ENCODE data around the gene RASAL2.
"Not testable (repeated sequence)": the region's sequence is repeated elsewhere in the genome, so short reads cannot be mapped to it uniquely, and the experiment has no call there.

The RASAL2 gene

DNA sequence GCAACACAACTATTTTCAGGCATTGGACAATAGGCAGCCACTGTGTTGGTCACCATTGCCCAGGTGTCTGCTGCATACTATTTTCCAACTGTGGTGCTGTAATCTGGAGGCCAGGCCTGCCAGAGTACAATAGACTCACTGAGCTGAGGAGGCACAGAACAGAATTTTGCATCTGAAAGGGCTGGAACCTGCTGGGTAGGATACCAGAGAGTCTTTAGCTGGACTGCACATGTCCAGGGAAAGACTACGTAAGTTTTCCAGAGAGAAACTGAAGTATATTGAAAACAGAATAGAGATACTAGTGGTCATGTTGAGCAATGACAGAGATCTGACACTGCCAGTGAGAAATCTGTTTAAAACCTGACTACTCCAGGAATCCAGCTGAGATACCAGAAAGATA, 200.8 kb downstream of the RASAL2 start:
- peaks cover 2% of the 10 kb centered on the region for H3K4me1 ChIP-seq (ENCODE audit: control insufficient read depth, insufficient read depth, low read length)
- no peak overlapping the region for H3K27ac ChIP-seq (ENCODE audit: low read depth, low read length)
- H3K9ac ChIP-seq (ENCODE audit: low read length) = no peak overlapping the region
- H3K36me3 ChIP-seq (ENCODE audit: control insufficient read depth, insufficient read depth, low read length) = no peaks in the 10 kb centered on the region
- H3K4me3 ChIP-seq (ENCODE audit: low read length) = no peak overlapping the region
- no peaks in the 10 kb centered on the region for H3K27me3 ChIP-seq (ENCODE audit: control insufficient read depth, insufficient read depth, low read length)

DNA sequence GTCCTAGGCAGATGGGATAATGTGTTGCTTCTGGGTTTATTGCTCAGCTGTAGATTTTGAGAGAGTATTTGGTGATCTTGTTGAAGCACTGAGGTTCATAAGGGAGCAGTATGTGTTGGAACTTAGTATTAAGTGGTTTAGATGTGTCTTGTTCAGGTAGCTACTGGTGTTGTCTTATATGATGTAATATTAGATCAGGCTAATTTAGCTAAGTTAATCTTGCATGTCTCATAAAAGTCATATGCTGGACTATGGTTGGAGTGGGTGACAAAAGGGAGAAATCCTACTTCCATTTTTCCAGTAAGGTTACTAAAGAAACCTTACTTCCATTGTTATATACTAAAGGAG, 206.4 kb downstream of the RASAL2 start:
- Histone ChIP-seq H3K4me1 (ENCODE audit: control insufficient read depth, insufficient read depth, low read length) (peaks cover 5% of the 10 kb centered on the region), H3K9ac (ENCODE audit: low read length) (no peak overlapping the region), H3K36me3 (ENCODE audit: control insufficient read depth, insufficient read depth, low read length) (no peaks in the 10 kb centered on the region), H3K4me3 (ENCODE audit: low read length) (no peak overlapping the region), H3K27ac (ENCODE audit: low read depth, low read length) (no peak overlapping the region), H3K27me3 (ENCODE audit: control insufficient read depth, insufficient read depth, low read length) (no peaks in the 10 kb centered on the region)

DNA sequence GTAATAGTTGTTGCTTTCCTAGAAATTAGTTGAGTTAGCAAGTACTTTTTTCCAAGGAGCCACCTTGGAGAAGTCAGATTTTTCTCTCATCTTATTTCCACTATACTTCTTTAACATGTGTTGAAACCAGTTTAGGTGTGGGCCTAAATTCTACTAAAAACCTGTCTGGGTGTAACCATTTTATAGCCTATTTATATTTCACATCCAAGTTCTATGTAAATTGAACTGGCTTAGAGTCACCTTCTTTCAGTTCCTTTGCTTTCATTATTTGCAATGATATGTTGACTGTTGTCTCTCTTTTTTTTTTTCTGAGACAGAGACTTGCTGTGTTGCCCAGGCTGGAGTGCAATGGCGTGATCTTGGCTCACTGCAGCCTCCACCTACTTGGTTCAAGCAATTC, 207.2 kb downstream of the RASAL2 start:
- H3K4me1 ChIP-seq (ENCODE audit: control insufficient read depth, insufficient read depth, low read length) = peaks cover 5% of the 10 kb centered on the region
- no peak overlapping the region for H3K27ac ChIP-seq (ENCODE audit: low read depth, low read length)
- H3K27me3 ChIP-seq (ENCODE audit: control insufficient read depth, insufficient read depth, low read length) = no peaks in the 10 kb centered on the region
- H3K36me3 ChIP-seq (ENCODE audit: control insufficient read depth, insufficient read depth, low read length) = no peaks in the 10 kb centered on the region
- no peak overlapping the region for H3K9ac ChIP-seq (ENCODE audit: low read length)
- no peak overlapping the region for H3K4me3 ChIP-seq (ENCODE audit: low read length)

DNA sequence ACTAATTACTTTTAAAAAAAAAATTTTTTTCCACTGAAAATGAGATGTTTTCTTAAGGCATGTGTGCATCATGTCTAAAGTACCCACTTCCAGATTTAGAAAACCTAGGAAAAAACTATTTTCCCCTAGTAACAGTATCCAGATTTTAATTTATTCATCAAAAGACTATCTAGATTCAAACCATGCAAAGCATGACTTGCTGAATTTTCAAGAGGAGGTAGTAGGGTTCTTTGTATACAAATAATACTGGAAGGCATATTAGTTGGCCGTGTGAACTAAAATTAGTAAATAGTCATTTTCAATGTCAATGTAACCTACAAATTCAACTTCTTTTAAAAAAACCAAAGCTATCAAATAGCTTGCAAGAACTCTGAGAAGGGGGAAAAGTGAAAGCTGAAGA, 213.4 kb downstream of the RASAL2 start:
- Histone ChIP-seq H3K27ac (ENCODE audit: low read depth, low read length) (no peak overlapping the region), H3K9ac (ENCODE audit: low read length) (no peak overlapping the region), H3K4me1 (ENCODE audit: control insufficient read depth, insufficient read depth, low read length) (peaks cover 9% of the 10 kb centered on the region)

DNA sequence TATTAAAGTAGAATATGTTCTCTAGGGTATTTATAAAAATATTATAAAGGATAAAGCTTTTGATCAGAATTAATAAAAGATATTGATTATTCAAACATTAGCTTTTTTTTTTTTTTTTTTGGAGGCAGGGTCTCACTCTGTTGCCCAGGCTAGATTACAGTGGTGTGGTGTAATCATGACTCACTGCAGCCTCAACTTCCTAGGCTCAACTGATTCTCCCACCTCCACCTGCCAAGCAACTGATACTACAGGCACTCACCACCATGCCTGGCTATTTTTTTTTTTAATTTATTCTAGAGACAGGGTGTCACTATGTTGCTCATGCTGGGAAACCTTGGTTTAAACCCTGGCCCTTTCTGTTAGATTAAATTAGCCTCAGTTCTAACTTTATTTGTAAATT, 214.5 kb downstream of the RASAL2 start:
- peaks cover 9% of the 10 kb centered on the region for H3K4me1 ChIP-seq (ENCODE audit: control insufficient read depth, insufficient read depth, low read length)
- no peaks in the 10 kb centered on the region for H3K27me3 ChIP-seq (ENCODE audit: control insufficient read depth, insufficient read depth, low read length)
- H3K9ac ChIP-seq (ENCODE audit: low read length) = no peak overlapping the region
- H3K36me3 ChIP-seq (ENCODE audit: control insufficient read depth, insufficient read depth, low read length) = no peaks in the 10 kb centered on the region
- H3K4me3 ChIP-seq (ENCODE audit: low read length) = no peak overlapping the region
- no peak overlapping the region for H3K27ac ChIP-seq (ENCODE audit: low read depth, low read length)

More for the DNA sequence above, 213.4 kb downstream of the RASAL2 start:
- no peaks in the 10 kb centered on the region for H3K27me3 ChIP-seq (ENCODE audit: control insufficient read depth, insufficient read depth, low read length)
- no peak overlapping the region for H3K4me3 ChIP-seq (ENCODE audit: low read length)
- no peaks in the 10 kb centered on the region for H3K36me3 ChIP-seq (ENCODE audit: control insufficient read depth, insufficient read depth, low read length)

DNA sequence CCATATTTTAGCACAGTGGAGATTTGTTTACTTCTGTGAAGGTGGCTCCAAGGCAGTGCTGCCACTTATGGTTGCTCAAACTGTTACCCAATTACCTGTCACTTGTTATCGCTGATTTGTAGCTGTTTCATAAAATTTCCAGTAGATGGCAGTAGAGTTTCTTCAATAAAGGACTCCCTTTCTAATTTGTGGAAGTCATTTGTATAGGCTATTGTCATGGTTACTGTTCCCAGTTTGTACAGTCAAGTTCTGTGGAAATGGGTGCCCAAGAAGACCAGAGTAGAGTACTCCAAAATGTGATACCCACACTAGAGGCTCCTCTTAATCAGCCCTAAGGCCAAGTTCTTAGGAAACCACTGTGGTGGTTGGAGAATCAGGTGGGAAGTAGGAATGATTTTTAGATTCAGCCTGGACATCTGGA, 216.8 kb downstream of the RASAL2 start:
- Histone ChIP-seq H3K27me3 (ENCODE audit: control insufficient read depth, insufficient read depth, low read length) (no peaks in the 10 kb centered on the region), H3K27ac (ENCODE audit: low read depth, low read length) (no peak overlapping the region), H3K4me1 (ENCODE audit: control insufficient read depth, insufficient read depth, low read length) (peaks cover 9% of the 10 kb centered on the region), H3K4me3 (ENCODE audit: low read length) (peak overlapping the region; percentile 15), H3K36me3 (ENCODE audit: control insufficient read depth, insufficient read depth, low read length) (no peaks in the 10 kb centered on the region), H3K9ac (ENCODE audit: low read length) (no peak overlapping the region)

DNA sequence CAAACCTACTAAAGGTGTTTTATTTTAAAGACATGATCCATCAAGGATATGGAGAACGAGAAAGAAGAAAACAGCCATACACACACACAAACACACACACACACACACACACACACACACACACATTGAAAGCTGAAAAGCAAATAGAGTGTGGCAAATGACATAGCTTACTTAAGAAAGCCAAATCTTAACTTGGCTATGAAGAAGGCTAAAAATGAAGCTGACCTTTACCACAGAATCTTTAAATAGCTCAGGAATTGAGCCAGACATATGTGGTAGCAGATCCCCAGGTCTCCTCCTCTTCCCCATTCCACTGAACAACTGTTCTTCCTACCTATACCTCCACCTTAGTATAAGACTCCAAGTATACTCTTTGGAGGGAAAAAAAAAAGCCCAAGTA, 217.3 kb downstream of the RASAL2 start:
- H3K36me3 ChIP-seq (ENCODE audit: control insufficient read depth, insufficient read depth, low read length) = no peaks in the 10 kb centered on the region
- H3K27me3 ChIP-seq (ENCODE audit: control insufficient read depth, insufficient read depth, low read length) = no peaks in the 10 kb centered on the region
- H3K9ac ChIP-seq (ENCODE audit: low read length) = no peak overlapping the region
- H3K4me3 ChIP-seq (ENCODE audit: low read length) = no peak overlapping the region
- H3K4me1 ChIP-seq (ENCODE audit: control insufficient read depth, insufficient read depth, low read length) = peaks cover 9% of the 10 kb centered on the region
- no peak overlapping the region for H3K27ac ChIP-seq (ENCODE audit: low read depth, low read length)

DNA sequence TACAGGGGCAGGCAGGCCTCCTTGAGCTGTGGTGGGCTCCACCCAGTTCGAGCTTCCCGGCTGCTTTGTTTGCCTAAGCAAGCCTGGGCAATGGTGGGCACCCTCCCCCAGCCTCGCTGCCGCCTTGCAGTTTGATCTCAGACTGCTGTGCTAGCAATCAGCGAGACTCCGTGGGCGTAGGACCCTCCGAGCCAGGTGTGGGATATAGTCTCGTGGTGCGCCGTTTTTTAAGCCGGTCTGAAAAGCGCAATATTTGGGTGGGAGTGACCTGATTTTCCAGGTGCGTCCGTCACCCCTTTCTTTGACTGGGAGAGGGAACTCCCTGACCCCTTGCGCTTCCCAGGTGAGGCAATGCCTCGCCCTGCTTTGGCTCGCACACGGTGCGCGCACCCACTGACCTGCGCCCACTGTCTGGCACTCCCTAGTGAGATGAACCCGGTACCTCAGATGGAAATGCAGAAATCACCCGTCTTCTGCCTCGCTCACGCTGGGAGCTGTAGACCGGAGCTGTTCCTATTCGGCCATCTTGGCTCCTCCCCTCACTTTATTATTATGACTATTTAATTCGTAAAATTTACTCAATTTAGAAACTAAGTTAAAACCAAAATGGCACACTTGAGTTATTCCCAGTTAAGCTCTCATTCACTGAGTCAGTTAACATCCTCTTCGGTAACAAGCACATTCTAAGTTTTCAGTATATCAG, 226.5 kb downstream of the RASAL2 start:
- not testable (repeated sequence) for H3K27me3 ChIP-seq (ENCODE audit: control insufficient read depth, insufficient read depth, low read length); H3K9ac ChIP-seq (ENCODE audit: low read length); H3K36me3 ChIP-seq (ENCODE audit: control insufficient read depth, insufficient read depth, low read length); H3K4me1 ChIP-seq (ENCODE audit: control insufficient read depth, insufficient read depth, low read length); H3K4me3 ChIP-seq (ENCODE audit: low read length); H3K27ac ChIP-seq (ENCODE audit: low read depth, low read length)

DNA sequence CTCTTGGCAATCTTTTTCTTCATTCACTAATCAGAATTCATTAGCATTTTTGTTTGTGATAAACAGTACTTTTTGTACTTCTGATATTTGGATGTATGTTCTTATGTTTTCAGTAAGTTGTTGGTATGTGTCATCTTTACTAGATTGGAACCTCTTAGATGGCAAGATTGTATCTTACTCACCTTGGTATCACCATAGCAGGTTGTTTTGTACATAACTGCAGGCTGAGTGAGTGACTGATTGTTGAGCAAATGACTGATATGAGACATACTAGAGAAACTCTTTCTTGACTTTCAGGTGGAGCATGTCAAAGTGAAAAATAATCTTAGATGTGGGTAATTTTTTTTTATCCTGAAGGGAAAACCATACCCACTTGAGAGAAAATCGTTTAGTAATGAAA, 229.2 kb downstream of the RASAL2 start:
- Histone ChIP-seq H3K27me3 (ENCODE audit: control insufficient read depth, insufficient read depth, low read length) (no peaks in the 10 kb centered on the region), H3K36me3 (ENCODE audit: control insufficient read depth, insufficient read depth, low read length) (no peaks in the 10 kb centered on the region), H3K9ac (ENCODE audit: low read length) (no peak overlapping the region), H3K27ac (ENCODE audit: low read depth, low read length) (no peak overlapping the region), H3K4me3 (ENCODE audit: low read length) (no peak overlapping the region), H3K4me1 (ENCODE audit: control insufficient read depth, insufficient read depth, low read length) (no peaks in the 10 kb centered on the region)

DNA sequence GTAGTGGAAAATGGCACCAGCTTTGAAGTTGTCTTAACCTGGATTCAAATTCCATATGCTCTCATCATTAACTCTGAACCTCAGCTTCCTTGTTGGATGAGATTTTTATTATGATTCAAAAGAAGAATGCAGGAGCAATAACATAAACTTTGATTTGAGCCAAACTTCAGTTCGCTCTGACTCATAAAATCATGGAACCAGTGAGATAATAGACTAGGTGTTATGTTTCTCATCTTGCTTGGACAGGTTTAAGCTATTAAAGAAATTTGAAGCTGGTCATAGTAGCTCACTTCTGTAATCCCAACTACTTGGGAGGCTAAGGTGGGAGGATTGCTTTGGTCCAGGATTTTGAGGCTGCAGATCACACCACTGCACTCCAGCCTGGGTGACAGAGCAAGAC, 230.1 kb downstream of the RASAL2 start:
- H3K27ac ChIP-seq (ENCODE audit: low read depth, low read length) = no peak overlapping the region
- no peaks in the 10 kb centered on the region for H3K27me3 ChIP-seq (ENCODE audit: control insufficient read depth, insufficient read depth, low read length)
- H3K9ac ChIP-seq (ENCODE audit: low read length) = no peak overlapping the region
- no peaks in the 10 kb centered on the region for H3K4me1 ChIP-seq (ENCODE audit: control insufficient read depth, insufficient read depth, low read length)
- H3K4me3 ChIP-seq (ENCODE audit: low read length) = no peak overlapping the region
- H3K36me3 ChIP-seq (ENCODE audit: control insufficient read depth, insufficient read depth, low read length) = no peaks in the 10 kb centered on the region

DNA sequence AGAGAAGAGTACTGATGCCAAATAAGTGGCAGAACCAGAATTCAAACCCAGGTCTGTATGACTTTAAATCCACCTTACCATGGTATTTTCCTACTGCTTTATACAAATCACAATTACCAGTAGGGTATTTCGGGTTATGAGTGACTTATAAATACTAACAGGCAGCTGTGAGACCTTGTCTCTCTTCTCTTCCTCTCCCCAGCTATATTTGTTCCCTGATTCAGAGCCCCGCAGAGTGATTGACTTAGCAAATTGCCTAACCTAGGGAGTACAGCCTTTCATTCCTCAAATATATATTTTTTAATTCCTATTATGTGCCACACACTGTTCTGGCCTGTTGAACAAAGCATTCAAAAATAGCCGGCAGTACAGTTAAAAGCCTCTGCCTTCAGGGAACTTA, 234.8 kb downstream of the RASAL2 start:
- Histone ChIP-seq H3K36me3 (ENCODE audit: control insufficient read depth, insufficient read depth, low read length) (no peaks in the 10 kb centered on the region), H3K27me3 (ENCODE audit: control insufficient read depth, insufficient read depth, low read length) (no peaks in the 10 kb centered on the region), H3K9ac (ENCODE audit: low read length) (no peak overlapping the region), H3K4me3 (ENCODE audit: low read length) (no peak overlapping the region), H3K27ac (ENCODE audit: low read depth, low read length) (no peak overlapping the region), H3K4me1 (ENCODE audit: control insufficient read depth, insufficient read depth, low read length) (no peaks in the 10 kb centered on the region)

DNA sequence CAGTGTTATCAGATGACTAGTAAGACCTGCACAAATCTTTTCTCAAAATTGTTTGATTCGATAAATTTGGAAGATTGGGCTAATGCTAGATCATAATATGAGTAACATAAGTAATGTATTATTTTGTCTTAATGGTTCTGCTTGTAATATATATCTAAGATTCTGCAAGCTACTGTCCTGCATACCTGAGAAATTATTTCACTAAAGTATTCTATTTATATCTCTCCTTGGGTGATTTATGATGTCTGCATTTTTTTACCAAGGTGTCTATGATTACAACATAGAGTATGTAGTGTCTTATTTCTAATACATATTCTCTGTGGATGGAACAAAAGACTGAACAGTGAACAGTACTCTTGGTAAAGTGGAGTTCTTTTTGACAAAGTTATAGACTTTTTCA, 236.2 kb downstream of the RASAL2 start:
- Histone ChIP-seq H3K4me1 (ENCODE audit: control insufficient read depth, insufficient read depth, low read length) (no peaks in the 10 kb centered on the region), H3K27ac (ENCODE audit: low read depth, low read length) (no peak overlapping the region), H3K36me3 (ENCODE audit: control insufficient read depth, insufficient read depth, low read length) (no peaks in the 10 kb centered on the region), H3K4me3 (ENCODE audit: low read length) (no peak overlapping the region), H3K9ac (ENCODE audit: low read length) (no peak overlapping the region), H3K27me3 (ENCODE audit: control insufficient read depth, insufficient read depth, low read length) (no peaks in the 10 kb centered on the region)

DNA sequence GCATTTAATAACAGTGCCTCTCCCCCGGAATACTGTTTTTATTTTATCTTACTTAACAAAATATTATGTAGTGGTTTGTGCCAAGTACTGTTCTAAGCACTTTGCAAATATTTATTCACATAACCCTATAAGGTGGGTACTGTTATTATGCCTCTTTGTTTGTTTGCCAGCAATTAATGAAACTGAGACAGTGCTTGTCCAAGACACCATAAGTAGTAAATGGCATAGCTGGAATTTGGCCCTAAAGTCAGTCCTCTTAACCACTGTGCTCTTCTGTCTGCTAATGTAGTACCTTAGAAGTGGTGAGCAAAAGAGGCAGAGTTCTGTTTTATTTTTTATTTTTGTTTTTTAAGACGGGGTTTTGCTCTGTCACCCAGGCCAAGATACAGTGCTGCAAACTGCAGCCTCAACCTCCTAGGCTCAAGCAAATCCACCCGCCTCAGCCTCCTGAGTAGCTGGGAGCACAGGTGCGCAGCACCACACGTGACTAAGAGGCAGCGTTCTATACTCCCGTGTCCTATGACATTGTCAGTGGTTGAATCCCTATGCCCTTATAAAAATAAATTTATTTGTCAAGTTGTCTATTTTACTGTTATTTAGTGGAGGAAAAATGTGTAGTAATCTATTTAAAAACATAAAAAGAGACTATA, 237.1 kb downstream of the RASAL2 start:
- Histone ChIP-seq H3K9ac (ENCODE audit: low read length) (no peak overlapping the region), H3K4me1 (ENCODE audit: control insufficient read depth, insufficient read depth, low read length) (no peaks in the 10 kb centered on the region), H3K27me3 (ENCODE audit: control insufficient read depth, insufficient read depth, low read length) (no peaks in the 10 kb centered on the region), H3K36me3 (ENCODE audit: control insufficient read depth, insufficient read depth, low read length) (no peaks in the 10 kb centered on the region), H3K4me3 (ENCODE audit: low read length) (no peak overlapping the region), H3K27ac (ENCODE audit: low read depth, low read length) (no peak overlapping the region)
